Renal cortical epithelial cell (primary cell): ENCODE measurements around the gene VIPAS39. TPM values are rescaled to one million over a fixed set of nuclear protein-coding genes. Genes with fewer than 3 reads are reported as not detected.

ENCODE experiments used
- DNase-seq: peaks from one replicate; pipeline ENCODE4 v3.0.0-alpha.2; 2011; ENCODE audit warnings: low read depth
- total RNA-seq: library from RNA; depleted of rRNA; stranded (reverse); fragments of >200 nt; gene quantifications from 2 replicates; pipeline ENCODE4 v1.2.3, GENCODE V29; 2014

VIPAS39 gene
- total RNA-seq, 1 donor from 2014 or later: 26.8 TPM

GRCh38 chr14:77406086-77406485 is 51.3 kb downstream of the VIPAS39 start:
- no peak for DNase-seq

DNA sequence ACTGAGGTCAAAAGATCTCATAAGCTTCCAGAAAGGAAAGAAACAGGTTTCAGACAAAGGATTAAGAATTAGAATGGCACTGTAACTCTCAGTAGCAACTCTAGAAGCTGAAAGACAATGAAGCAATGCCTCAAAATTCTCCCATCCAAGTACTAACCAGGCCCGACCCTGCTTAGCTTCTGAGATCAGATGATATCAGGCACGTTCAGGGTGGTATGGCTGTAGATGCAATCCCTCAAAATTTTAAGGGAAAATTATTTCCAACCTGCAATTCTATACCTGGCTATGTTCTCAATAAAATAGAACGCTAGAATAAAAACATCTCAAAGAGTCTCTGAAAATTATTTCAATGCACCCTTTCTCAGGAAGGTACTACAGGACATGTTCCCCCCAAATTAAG is 53.6 kb downstream of the VIPAS39 start:
- no peak for DNase-seq

DNA sequence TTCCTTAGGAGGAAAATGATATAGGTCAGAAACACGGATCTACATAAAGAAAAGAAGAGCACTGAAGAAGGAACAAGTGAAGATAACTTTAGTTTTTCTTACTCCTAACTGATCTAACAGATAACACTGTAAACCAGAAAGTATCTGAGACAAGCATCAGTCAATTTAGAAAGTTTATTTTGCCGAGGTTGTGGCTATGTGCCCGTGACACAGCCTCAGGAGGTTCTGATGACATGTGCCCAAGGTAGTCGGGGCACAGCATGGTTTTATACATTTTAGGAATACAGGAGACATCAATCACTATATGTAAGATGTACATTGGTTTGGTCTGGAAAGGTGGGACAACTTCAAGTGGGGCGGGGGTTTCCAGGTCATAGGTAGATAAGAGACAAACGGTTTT is 57.2 kb downstream of the VIPAS39 start:
- DNase-seq: no peak

GRCh38 chr14:77390188-77390587 is 67.2 kb downstream of the VIPAS39 start:
- no peak for DNase-seq

- DNase-seq: no peak
Observed at GRCh38 chr14:77378701-77379100, 78.7 kb downstream of the VIPAS39 start.

GRCh38 chr14:77377502-77377844 is 79.9 kb downstream of the VIPAS39 start:
- no peak for DNase-seq

DNA sequence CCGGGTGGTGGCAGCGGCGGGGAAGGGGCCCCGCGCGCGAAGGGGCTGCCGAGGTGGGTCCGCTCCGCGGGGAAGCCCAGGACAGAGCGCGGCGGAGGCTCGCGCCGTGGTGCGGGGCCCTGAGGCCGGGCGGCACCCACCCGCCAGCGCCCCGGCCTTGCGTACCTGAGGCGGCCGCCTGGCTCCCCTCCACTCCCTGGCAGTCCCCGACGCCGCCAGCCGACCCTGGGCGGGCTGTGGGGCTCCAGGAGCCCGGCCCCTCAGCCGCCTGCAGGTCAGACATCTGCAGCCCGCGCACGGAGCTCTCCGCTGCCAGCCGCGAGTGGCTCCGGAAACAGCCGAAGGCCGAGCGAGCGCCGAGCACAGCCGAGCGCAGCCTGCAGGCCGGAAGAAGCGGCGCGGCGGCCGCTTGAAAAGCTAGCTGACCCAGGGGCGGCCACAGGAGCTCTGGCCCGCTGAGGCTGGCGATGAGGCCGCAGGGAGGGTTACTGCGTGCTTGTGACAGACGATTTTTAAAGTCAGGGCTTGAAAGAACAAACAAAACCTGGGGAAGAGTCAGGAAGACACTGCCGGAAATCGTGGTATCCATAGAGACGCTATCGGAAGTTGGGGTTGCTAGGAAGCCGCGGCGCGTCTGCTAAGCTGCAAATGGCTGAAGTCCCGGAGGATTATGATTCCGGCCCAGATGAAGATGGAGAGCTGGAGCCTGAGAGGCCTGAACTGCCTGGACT is 80.5 kb downstream of the VIPAS39 start, which contains the start of the genes SAMD15 and TMED8:
Gene SAMD15, plus strand, starts transcription at position 609 of the 731 bp plus-strand sequence. Its CDS starts 40 bp downstream, at position 649.
Gene TMED8, minus strand, starts transcription at position 324 of the 731 bp plus-strand sequence. Its CDS starts 41 bp downstream, at position 283.
- peak; percentile 82 for DNase-seq

Other genes starting within 250 kb of the VIPAS39 start
- 0.35 TPM in 1 of 2 replicates, not detected in the other for gene NGB, start 186.4 kb downstream of the VIPAS39 start, total RNA-seq
- gene POMT2, start 136.7 kb downstream of the VIPAS39 start, total RNA-seq: 12.2 and 26.4 TPM in 2 replicates
- 16.1 and 61.6 TPM in 2 replicates for gene GSTZ1, start 136.6 kb downstream of the VIPAS39 start, total RNA-seq
- gene TMED8, start 80.5 kb downstream of the VIPAS39 start, total RNA-seq: 13.9 and 22.1 TPM in 2 replicates
- gene SAMD15, start 80.2 kb downstream of the VIPAS39 start, total RNA-seq: 2.3 and 12.9 TPM in 2 replicates
- 0.50 TPM in 1 of 2 replicates, not detected in the other for gene NOXRED1, start 34.1 kb downstream of the VIPAS39 start, total RNA-seq
- 95.9 and 179 TPM in 2 replicates for gene AHSA1, start 492 bp upstream of the VIPAS39 start, total RNA-seq
- gene ISM2, start 41.2 kb upstream of the VIPAS39 start, total RNA-seq: 1.3 and 1.7 TPM in 2 replicates
- gene SPTLC2, start 159.0 kb upstream of the VIPAS39 start, total RNA-seq: 67.6 and 149 TPM in 2 replicates